Lower leg skin (tissue), 3 donors: ENCODE results near the gene MAN1A2.

ENCODE experiments used
- CTCF ChIP-seq, 3 donors: fragments of 450-650 bp; IDR thresholded peaks; one replicate each; pipeline ENCODE4 v1.5.1; 2016; ENCODE audit warnings: antibody characterized with exemption in 3 of 3, mild to moderate bottlenecking in 3 of 3, moderate library complexity in 2 of 3
- POLR2A ChIP-seq, 2 donors: fragments of 450-650 bp; IDR thresholded peaks; one replicate each; pipeline ENCODE4 v1.6.1; 2016 to 2017; ENCODE audit warnings: antibody characterized with exemption in 2 of 2, mild to moderate bottlenecking in 1 of 2, moderate library complexity in 1 of 2

GRCh38 chr1:117466761-117467160 lies 99.5 kb downstream of the MAN1A2 start:
- TF ChIP-seq POLR2A (IDR thresholded peaks at IDR 0.05), result no peak
- TF ChIP-seq CTCF (IDR thresholded peaks at IDR 0.05), result no peak
